ENCODE results near the gene FMNL1. TPM values are rescaled to one million over a fixed set of nuclear protein-coding genes. Genes with fewer than 3 reads are reported as not detected.

FMNL1 gene
- total and polyA plus RNA-seq, 12 donors, result 0.72 to 31.9 (median 13.8) TPM

GRCh38 chr17:45175759-45176115, 45.9 kb upstream of the FMNL1 start:
- 75 to 83% (median 81%) methylated on average over 3 of the region's 3 CpGs for WGBS, 4 donors
- H3K36me3 ChIP-seq (replicated peaks in 1 of 2), result no peaks in the 10 kb centered on the region
- no peaks in the 10 kb centered on the region for H3K27me3 ChIP-seq
- no peak for DNase-seq
- H3K9me3 ChIP-seq (replicated peaks in 1 of 3), result no peaks in the 10 kb centered on the region
- TF ChIP-seq POLR2A (IDR thresholded peaks at IDR 0.05), result no peak
- TF ChIP-seq CTCF (IDR thresholded peaks at IDR 0.05), result no peak
- peak overlapping the region in 4 of 5 donors; percentile 0 to 61 (median 26) for H3K27ac ChIP-seq
- no peak overlapping the region for H3K4me3 ChIP-seq
- intact Hi-C loops (cut with DNase I), result no loop called here
- peaks cover 26 to 39% of the 10 kb centered on the region in 2 donors for H3K4me1 ChIP-seq (replicated peaks in 1 of 2)

- no peak for DNase-seq
- Histone ChIP-seq H3K27me3 (no peaks in the 10 kb centered on the region), H3K4me1 (replicated peaks in 1 of 2) (peaks cover 13 to 22% of the 10 kb centered on the region in 2 donors), H3K27ac (no peak overlapping the region), H3K36me3 (replicated peaks in 1 of 2) (no peaks in the 10 kb centered on the region), H3K4me3 (no peak overlapping the region), H3K9me3 (replicated peaks in 1 of 3) (no peaks in the 10 kb centered on the region)
- intact Hi-C loops (cut with DNase I), result no loop called here
- WGBS, 4 donors, result 69 to 90% (median 83%) methylated on average over 2 to 7 of the region's 7 CpGs
- no peak for TF ChIP-seq CTCF (IDR thresholded peaks at IDR 0.05)
- no peak for TF ChIP-seq POLR2A (IDR thresholded peaks at IDR 0.05)
These were observed 44.1 kb upstream of the FMNL1 start for GRCh38 chr17:45177563-45177962.

- no peaks in the 10 kb centered on the region for H3K36me3 ChIP-seq (replicated peaks in 1 of 2)
- no peak for DNase-seq
- no peak overlapping the region for H3K27ac ChIP-seq
- no peak for TF ChIP-seq CTCF (IDR thresholded peaks at IDR 0.05)
- TF ChIP-seq POLR2A (IDR thresholded peaks at IDR 0.05), result no peak
- no peaks in the 10 kb centered on the region for H3K27me3 ChIP-seq
- intact Hi-C loops (cut with DNase I), result no loop called here
- H3K9me3 ChIP-seq (replicated peaks in 1 of 3), result no peaks in the 10 kb centered on the region
- no peak overlapping the region for H3K4me3 ChIP-seq
- 88 to 93% (median 91%) methylated on average over 5 of the region's 5 CpGs for WGBS, 4 donors
- H3K4me1 ChIP-seq (replicated peaks in 1 of 2), result no peaks in the 10 kb centered on the region
These were observed 37.5 kb upstream of the FMNL1 start for GRCh38 chr17:45184144-45184543.

- no peaks in the 10 kb centered on the region for H3K36me3 ChIP-seq (replicated peaks in 1 of 2)
- no peak overlapping the region for H3K27ac ChIP-seq
- no peaks in the 10 kb centered on the region for H3K9me3 ChIP-seq (replicated peaks in 1 of 3)
- no peak for TF ChIP-seq CTCF (IDR thresholded peaks at IDR 0.05)
- no peak for TF ChIP-seq POLR2A (IDR thresholded peaks at IDR 0.05)
- WGBS, 4 donors, result 71 to 83% (median 73%) methylated on average over 6 to 7 of the region's 7 CpGs
- H3K4me1 ChIP-seq (replicated peaks in 1 of 2), result no peaks in the 10 kb centered on the region
- H3K27me3 ChIP-seq, result no peaks in the 10 kb centered on the region
- H3K4me3 ChIP-seq, result no peak overlapping the region
- DNase-seq, result no peak
- intact Hi-C loops (cut with DNase I), result no loop called here
These were observed 34.8 kb upstream of the FMNL1 start for GRCh38 chr17:45186801-45187354.

Measured in adrenal gland (tissue), 12 donors.